Tibial nerve (tissue), 4 donors: ENCODE data around the gene CMSS1.

Source experiments
- EP300 ChIP-seq, 2 donors: sonication (generic); formaldehyde crosslinking; IDR thresholded peaks; one replicate each; pipeline ENCODE4 v1.6.1; 2017; ENCODE audit warnings: antibody characterized with exemption in 2 of 2, mild to moderate bottlenecking in 1 of 2
- TF ChIP-seq, protein P1 (sequence below), 5 experiments: fragments of 200-600 bp in 3 of 5; fragments of 450-650 bp in 2 of 5; sonication (generic) in 3 of 5; IDR thresholded peaks; one replicate each; pipeline ENCODE4 v1.5.1; 2016 to 2019; ENCODE audit warnings: antibody characterized with exemption in 5 of 5, mild to moderate bottlenecking in 3 of 5, moderate library complexity in 2 of 5

GRCh38 chr3:100096866-100097265 is 279.2 kb downstream of the CMSS1 start:
- TF ChIP-seq, protein P1, sequence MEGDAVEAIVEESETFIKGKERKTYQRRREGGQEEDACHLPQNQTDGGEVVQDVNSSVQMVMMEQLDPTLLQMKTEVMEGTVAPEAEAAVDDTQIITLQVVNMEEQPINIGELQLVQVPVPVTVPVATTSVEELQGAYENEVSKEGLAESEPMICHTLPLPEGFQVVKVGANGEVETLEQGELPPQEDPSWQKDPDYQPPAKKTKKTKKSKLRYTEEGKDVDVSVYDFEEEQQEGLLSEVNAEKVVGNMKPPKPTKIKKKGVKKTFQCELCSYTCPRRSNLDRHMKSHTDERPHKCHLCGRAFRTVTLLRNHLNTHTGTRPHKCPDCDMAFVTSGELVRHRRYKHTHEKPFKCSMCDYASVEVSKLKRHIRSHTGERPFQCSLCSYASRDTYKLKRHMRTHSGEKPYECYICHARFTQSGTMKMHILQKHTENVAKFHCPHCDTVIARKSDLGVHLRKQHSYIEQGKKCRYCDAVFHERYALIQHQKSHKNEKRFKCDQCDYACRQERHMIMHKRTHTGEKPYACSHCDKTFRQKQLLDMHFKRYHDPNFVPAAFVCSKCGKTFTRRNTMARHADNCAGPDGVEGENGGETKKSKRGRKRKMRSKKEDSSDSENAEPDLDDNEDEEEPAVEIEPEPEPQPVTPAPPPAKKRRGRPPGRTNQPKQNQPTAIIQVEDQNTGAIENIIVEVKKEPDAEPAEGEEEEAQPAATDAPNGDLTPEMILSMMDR (IDR thresholded peaks at IDR 0.05) = no peak
- no peak for TF ChIP-seq EP300 (IDR thresholded peaks at IDR 0.05)
